ENCODE measurements around the gene GOLT1B. TPM values are rescaled to one million over a fixed set of nuclear protein-coding genes. Genes with fewer than 3 reads are reported as not detected.

Gene GOLT1B
- total and polyA plus RNA-seq, 8 donors = 9.3 to 52.1 (median 16.2) TPM

- peaks cover 0 to 28% (median 9%) of the 10 kb centered on the region in 3 donors for H3K27me3 ChIP-seq
- DNase-seq = peak in 1 of 2 donors; percentile 10
- WGBS, 5 donors = 27 to 43% (median 32%) methylated on average over 12 of the region's 12 CpGs
- intact Hi-C loops (cut with DNase I; ENCODE audit: low total_unique reads) = no loop called here
- peak overlapping the region; percentile 62 to 73 (median 66) for H3K4me3 ChIP-seq
- no peak for TF ChIP-seq EP300 (IDR thresholded peaks at IDR 0.05)
- no peak for TF ChIP-seq CTCF (IDR thresholded peaks at IDR 0.05)
- no peak for TF ChIP-seq POLR2AphosphoS5 (IDR thresholded peaks at IDR 0.05)
- no peak for TF ChIP-seq POLR2A (IDR thresholded peaks at IDR 0.05)
- peak overlapping the region in 1 of 5 donors; percentile 66 for H3K27ac ChIP-seq
- peaks cover 0 to 32% (median 21%) of the 10 kb centered on the region in 4 donors for H3K4me1 ChIP-seq
- H3K36me3 ChIP-seq = no peaks in the 10 kb centered on the region
- H3K9me3 ChIP-seq = no peaks in the 10 kb centered on the region
These were observed 25.2 kb downstream of the GOLT1B start for GRCh38 chr12:21526721-21527345.

- 0 to 2% (median 1%) methylated on average over 19 to 57 of the region's 57 CpGs for WGBS, 5 donors
- H3K27ac ChIP-seq = peak overlapping the region in 3 of 5 donors; percentile 3 to 66 (median 22)
- intact Hi-C loops (cut with DNase I; ENCODE audit: low total_unique reads) = no loop called here
These were observed 26.0 kb downstream of the GOLT1B start for GRCh38 chr12:21527451-21528180.

GRCh38 chr12:21528953-21529352 is 27.4 kb downstream of the GOLT1B start:
- Histone ChIP-seq H3K4me3 (no peak overlapping the region), H3K4me1 (peaks cover 0 to 32% (median 21%) of the 10 kb centered on the region in 4 donors), H3K27ac (peak overlapping the region in 1 of 5 donors; percentile 20), H3K9me3 (no peaks in the 10 kb centered on the region), H3K27me3 (peaks cover 0 to 28% (median 9%) of the 10 kb centered on the region in 3 donors), H3K36me3 (no peaks in the 10 kb centered on the region)
- intact Hi-C loops (cut with DNase I; ENCODE audit: low total_unique reads) = no loop called here
- DNase-seq = peak; percentile 29 to 52
- TF ChIP-seq EP300 (IDR thresholded peaks at IDR 0.05) = no peak
- TF ChIP-seq POLR2AphosphoS5 (IDR thresholded peaks at IDR 0.05) = no peak
- TF ChIP-seq CTCF (IDR thresholded peaks at IDR 0.05) = no peak
- TF ChIP-seq POLR2A (IDR thresholded peaks at IDR 0.05) = no peak
- WGBS, 5 donors = 38 to 65% (median 45%) methylated on average over 5 of the region's 5 CpGs

More at GRCh38 chr12:21527451-21528180, 26.0 kb downstream of the GOLT1B start:
- H3K4me1 ChIP-seq = peaks cover 0 to 32% (median 21%) of the 10 kb centered on the region in 4 donors
- no peak for TF ChIP-seq EP300 (IDR thresholded peaks at IDR 0.05)
- TF ChIP-seq CTCF (IDR thresholded peaks at IDR 0.05) = no peak
- TF ChIP-seq POLR2AphosphoS5 (IDR thresholded peaks at IDR 0.05) = no peak
- TF ChIP-seq POLR2A (IDR thresholded peaks at IDR 0.05) = no peak
- peak; percentile 56 to 77 for DNase-seq
- peak overlapping the region; percentile 62 to 73 (median 66) for H3K4me3 ChIP-seq
- peaks cover 0 to 28% (median 9%) of the 10 kb centered on the region in 3 donors for H3K27me3 ChIP-seq
- H3K36me3 ChIP-seq = no peaks in the 10 kb centered on the region
- H3K9me3 ChIP-seq = no peaks in the 10 kb centered on the region

GRCh38 chr12:21529456-21529855 is 27.9 kb downstream of the GOLT1B start:
- WGBS, 5 donors = 46 to 58% (median 49%) methylated on average over 2 of the region's 2 CpGs
- Histone ChIP-seq H3K4me1 (peaks cover 0 to 32% (median 21%) of the 10 kb centered on the region in 4 donors), H3K36me3 (no peaks in the 10 kb centered on the region), H3K27ac (peak overlapping the region in 1 of 5 donors; percentile 20), H3K27me3 (peaks cover 0 to 28% (median 9%) of the 10 kb centered on the region in 3 donors), H3K9me3 (no peaks in the 10 kb centered on the region), H3K4me3 (no peak overlapping the region)
- DNase-seq = peak; percentile 18 to 29
- TF ChIP-seq CTCF (IDR thresholded peaks at IDR 0.05) = no peak
- no peak for TF ChIP-seq POLR2A (IDR thresholded peaks at IDR 0.05)
- no peak for TF ChIP-seq EP300 (IDR thresholded peaks at IDR 0.05)
- TF ChIP-seq POLR2AphosphoS5 (IDR thresholded peaks at IDR 0.05) = no peak
- intact Hi-C loops (cut with DNase I; ENCODE audit: low total_unique reads) = no loop called here
